ENCODE data around the gene TYRP1. TPM values are rescaled to one million over a fixed set of nuclear protein-coding genes. Genes with fewer than 3 reads are reported as not detected.

The TYRP1 gene
- total and polyA plus RNA-seq, 4 experiments from 2014 or later: not detected

- no peaks in the 10 kb centered on the region for H3K36me3 ChIP-seq (ENCODE audit: insufficient read depth, low read length)
- H3K9me3 ChIP-seq (ENCODE audit: control insufficient read depth in 1 of 2, low read length in 2 of 2): no peaks in the 10 kb centered on the region
- Mint-ChIP-seq H3K27me3 (no peaks in the 10 kb centered on the region), H3K36me3 (no peaks in the 10 kb centered on the region), H3K27ac (no peak overlapping the region), H3K4me1 (no peaks in the 10 kb centered on the region), H3K4me3 (no peak overlapping the region), H3K9me3 (peaks cover 0 to 36% (median 9%) of the 10 kb centered on the region in 8 donors)
- DNase-seq: no peak
- intact Hi-C loops (cut with micrococcal nuclease): no loop called here
- no peak overlapping the region for H3K27ac ChIP-seq (ENCODE audit: low read depth, low read length)
- no peaks in the 10 kb centered on the region for H3K27me3 ChIP-seq (ENCODE audit: insufficient read depth, low read length)
- ChIA-PET CTCF (ENCODE audit: partially characterized antibody) (no interaction called here), POLR2A (ENCODE audit: partially characterized antibody) (no interaction called here)
- H3K4me1 ChIP-seq (ENCODE audit: insufficient read depth, low read length): no peaks in the 10 kb centered on the region
- no peak overlapping the region for H3K4me3 ChIP-seq (ENCODE audit: low read length in 2 of 2)
Measured at GRCh38 chr9:12680341-12680740, 12.8 kb upstream of the TYRP1 start.

DNA sequence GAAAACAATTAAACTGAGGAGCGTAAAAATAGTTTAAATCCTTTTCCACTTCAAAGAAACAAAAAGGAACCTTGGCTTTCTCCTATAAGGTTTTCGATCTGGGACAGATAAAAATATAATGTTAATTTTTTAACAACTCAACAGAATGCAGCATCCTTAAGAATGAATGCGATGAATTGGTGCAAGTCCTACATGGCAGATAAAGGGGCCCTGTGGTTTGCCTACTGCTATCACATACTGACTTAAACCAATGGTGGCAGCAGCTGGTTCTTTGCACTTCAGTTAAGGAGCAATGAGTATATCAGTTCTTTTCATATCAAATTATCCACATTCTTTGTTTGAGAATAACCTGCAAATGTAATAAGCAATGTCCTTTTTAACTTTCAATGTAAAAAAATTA lies 12.4 kb upstream of the TYRP1 start:
- Mint-ChIP-seq H3K27ac (no peak overlapping the region), H3K9me3 (peaks cover 0 to 36% (median 10%) of the 10 kb centered on the region in 8 donors), H3K4me3 (no peak overlapping the region), H3K36me3 (no peaks in the 10 kb centered on the region), H3K4me1 (no peaks in the 10 kb centered on the region), H3K27me3 (no peaks in the 10 kb centered on the region)
- Histone ChIP-seq H3K9me3 (ENCODE audit: control insufficient read depth in 1 of 2, low read length in 2 of 2) (no peaks in the 10 kb centered on the region), H3K4me3 (ENCODE audit: low read length in 2 of 2) (no peak overlapping the region), H3K4me1 (ENCODE audit: insufficient read depth, low read length) (no peaks in the 10 kb centered on the region), H3K27me3 (ENCODE audit: insufficient read depth, low read length) (no peaks in the 10 kb centered on the region), H3K36me3 (ENCODE audit: insufficient read depth, low read length) (no peaks in the 10 kb centered on the region), H3K27ac (ENCODE audit: low read depth, low read length) (no peak overlapping the region)
- intact Hi-C loops (cut with micrococcal nuclease): no loop called here
- CTCF ChIA-PET (ENCODE audit: partially characterized antibody): no interaction called here
- DNase-seq: no peak
- POLR2A ChIA-PET (ENCODE audit: partially characterized antibody): no interaction called here

DNA sequence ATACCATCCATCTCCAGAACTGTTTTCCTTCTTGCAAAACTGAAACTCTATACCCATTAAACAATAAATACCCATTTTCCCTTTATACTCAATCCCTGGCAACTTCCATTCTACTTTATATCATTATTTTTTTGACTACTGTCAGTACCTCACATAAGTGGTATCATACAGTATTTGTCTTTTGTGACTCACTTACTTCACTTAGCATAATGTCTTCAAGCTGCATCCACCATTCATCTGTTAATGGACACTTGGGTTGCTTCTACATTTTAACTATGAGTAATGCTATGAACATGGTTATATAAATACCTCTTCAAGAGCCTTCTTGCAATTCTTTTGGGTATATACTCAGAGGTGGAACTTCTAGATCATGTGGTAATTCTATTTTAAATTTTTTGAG lies 11.6 kb upstream of the TYRP1 start:
- no peaks in the 10 kb centered on the region for H3K4me1 ChIP-seq (ENCODE audit: insufficient read depth, low read length)
- POLR2A ChIA-PET (ENCODE audit: partially characterized antibody): no interaction called here
- Mint-ChIP-seq H3K36me3 (no peaks in the 10 kb centered on the region), H3K27ac (no peak overlapping the region), H3K9me3 (peaks cover 0 to 31% (median 10%) of the 10 kb centered on the region in 8 donors), H3K27me3 (no peaks in the 10 kb centered on the region), H3K4me3 (no peak overlapping the region), H3K4me1 (no peaks in the 10 kb centered on the region)
- H3K36me3 ChIP-seq (ENCODE audit: insufficient read depth, low read length): no peaks in the 10 kb centered on the region
- no peak overlapping the region for H3K4me3 ChIP-seq (ENCODE audit: low read length in 2 of 2)
- intact Hi-C loops (cut with micrococcal nuclease): no loop called here
- H3K27ac ChIP-seq (ENCODE audit: low read depth, low read length): no peak overlapping the region
- no peaks in the 10 kb centered on the region for H3K9me3 ChIP-seq (ENCODE audit: control insufficient read depth in 1 of 2, low read length in 2 of 2)
- no peak for DNase-seq
- CTCF ChIA-PET (ENCODE audit: partially characterized antibody): no interaction called here
- H3K27me3 ChIP-seq (ENCODE audit: insufficient read depth, low read length): no peaks in the 10 kb centered on the region

DNA sequence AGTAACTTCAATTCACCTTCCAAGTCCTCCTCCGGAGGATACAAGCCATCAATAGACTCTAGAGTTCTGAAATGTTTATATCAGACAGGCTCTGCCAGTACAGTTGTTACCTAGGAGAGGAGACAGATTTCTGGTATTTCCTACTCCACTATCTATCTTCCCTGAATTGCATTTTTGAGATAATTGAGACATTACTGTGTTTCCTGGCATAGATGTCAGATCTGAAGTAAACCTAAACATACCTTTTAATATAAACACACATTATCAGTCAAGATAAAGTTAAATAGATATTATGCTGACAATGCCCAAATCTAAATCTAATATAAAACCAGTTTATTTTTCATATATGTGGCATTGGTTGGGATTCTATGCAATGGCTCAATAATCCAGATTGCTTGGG lies 8.2 kb upstream of the TYRP1 start:
- Mint-ChIP-seq H3K4me3 (no peak overlapping the region), H3K27ac (no peak overlapping the region), H3K4me1 (no peaks in the 10 kb centered on the region), H3K9me3 (peaks cover 2 to 23% (median 10%) of the 10 kb centered on the region in 8 donors), H3K36me3 (no peaks in the 10 kb centered on the region), H3K27me3 (no peaks in the 10 kb centered on the region)
- no peak for DNase-seq
- Histone ChIP-seq H3K36me3 (ENCODE audit: insufficient read depth, low read length) (no peaks in the 10 kb centered on the region), H3K27me3 (ENCODE audit: insufficient read depth, low read length) (no peaks in the 10 kb centered on the region), H3K27ac (ENCODE audit: low read depth, low read length) (no peak overlapping the region), H3K9me3 (ENCODE audit: control insufficient read depth in 1 of 2, low read length in 2 of 2) (no peaks in the 10 kb centered on the region), H3K4me1 (ENCODE audit: insufficient read depth, low read length) (no peaks in the 10 kb centered on the region), H3K4me3 (ENCODE audit: low read length in 2 of 2) (no peak overlapping the region)
- POLR2A ChIA-PET (ENCODE audit: partially characterized antibody): no interaction called here
- intact Hi-C loops (cut with micrococcal nuclease): no loop called here
- CTCF ChIA-PET (ENCODE audit: partially characterized antibody): no interaction called here

GRCh38 chr9:12689233-12689632 lies 4.0 kb upstream of the TYRP1 start:
- H3K4me3 Mint-ChIP-seq: no peak overlapping the region
- H3K27me3 Mint-ChIP-seq: no peaks in the 10 kb centered on the region
- Histone ChIP-seq H3K4me1 (ENCODE audit: insufficient read depth, low read length) (no peaks in the 10 kb centered on the region), H3K36me3 (ENCODE audit: insufficient read depth, low read length) (no peaks in the 10 kb centered on the region), H3K27me3 (ENCODE audit: insufficient read depth, low read length) (no peaks in the 10 kb centered on the region), H3K27ac (ENCODE audit: low read depth, low read length) (no peak overlapping the region), H3K4me3 (ENCODE audit: low read length in 2 of 2) (no peak overlapping the region), H3K9me3 (ENCODE audit: control insufficient read depth in 1 of 2, low read length in 2 of 2) (no peaks in the 10 kb centered on the region)
- no peaks in the 10 kb centered on the region for H3K36me3 Mint-ChIP-seq
- H3K4me1 Mint-ChIP-seq: no peaks in the 10 kb centered on the region
- intact Hi-C loops (cut with micrococcal nuclease): no loop called here
- no peak for DNase-seq
- CTCF ChIA-PET (ENCODE audit: partially characterized antibody): no interaction called here
- H3K27ac Mint-ChIP-seq: no peak overlapping the region
- H3K9me3 Mint-ChIP-seq: peaks cover 2 to 25% (median 11%) of the 10 kb centered on the region in 8 donors
- POLR2A ChIA-PET (ENCODE audit: partially characterized antibody): no interaction called here

GRCh38 chr9:12694013-12694412 lies 828 bp downstream of the TYRP1 start:
- no peaks in the 10 kb centered on the region for H3K27me3 Mint-ChIP-seq
- peaks cover 2 to 31% (median 10%) of the 10 kb centered on the region in 8 donors for H3K9me3 Mint-ChIP-seq
- CTCF ChIA-PET (ENCODE audit: partially characterized antibody): no interaction called here
- H3K27ac Mint-ChIP-seq: no peak overlapping the region
- no peaks in the 10 kb centered on the region for H3K36me3 Mint-ChIP-seq
- H3K27me3 ChIP-seq (ENCODE audit: insufficient read depth, low read length): no peaks in the 10 kb centered on the region
- no peaks in the 10 kb centered on the region for H3K4me1 ChIP-seq (ENCODE audit: insufficient read depth, low read length)
- no peaks in the 10 kb centered on the region for H3K36me3 ChIP-seq (ENCODE audit: insufficient read depth, low read length)
- no peaks in the 10 kb centered on the region for H3K4me1 Mint-ChIP-seq
- no peak overlapping the region for H3K4me3 ChIP-seq (ENCODE audit: low read length in 2 of 2)
- peaks cover 0 to 6% of the 10 kb centered on the region in 2 donors for H3K9me3 ChIP-seq (ENCODE audit: control insufficient read depth in 1 of 2, low read length in 2 of 2)
- POLR2A ChIA-PET (ENCODE audit: partially characterized antibody): no interaction called here
- H3K4me3 Mint-ChIP-seq: no peak overlapping the region
- DNase-seq: no peak
- intact Hi-C loops (cut with micrococcal nuclease): no loop called here
- H3K27ac ChIP-seq (ENCODE audit: low read depth, low read length): no peak overlapping the region

DNA sequence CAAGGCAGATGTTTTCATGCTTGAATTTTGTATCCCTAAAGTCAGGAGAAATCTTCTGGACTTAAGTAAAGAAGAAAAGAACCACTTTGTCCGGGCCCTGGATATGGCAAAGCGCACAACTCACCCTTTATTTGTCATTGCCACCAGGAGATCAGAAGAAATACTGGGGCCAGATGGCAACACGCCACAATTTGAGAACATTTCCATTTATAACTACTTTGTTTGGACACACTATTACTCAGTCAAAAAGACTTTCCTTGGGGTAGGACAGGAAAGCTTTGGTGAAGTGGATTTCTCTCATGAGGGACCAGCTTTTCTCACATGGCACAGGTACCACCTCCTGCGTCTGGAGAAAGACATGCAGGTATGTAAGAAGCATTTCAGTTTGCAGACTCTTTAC lies 2.3 kb downstream of the TYRP1 start:
- H3K4me3 ChIP-seq (ENCODE audit: low read length in 2 of 2): no peak overlapping the region
- H3K4me1 Mint-ChIP-seq: no peaks in the 10 kb centered on the region
- H3K36me3 ChIP-seq (ENCODE audit: insufficient read depth, low read length): no peaks in the 10 kb centered on the region
- H3K27me3 Mint-ChIP-seq: no peaks in the 10 kb centered on the region
- H3K9me3 Mint-ChIP-seq: peaks cover 0 to 35% (median 7%) of the 10 kb centered on the region in 8 donors
- no peaks in the 10 kb centered on the region for H3K4me1 ChIP-seq (ENCODE audit: insufficient read depth, low read length)
- peaks cover 0 to 6% of the 10 kb centered on the region in 2 donors for H3K9me3 ChIP-seq (ENCODE audit: control insufficient read depth in 1 of 2, low read length in 2 of 2)
- intact Hi-C loops (cut with micrococcal nuclease): no loop called here
- no peak overlapping the region for H3K27ac ChIP-seq (ENCODE audit: low read depth, low read length)
- no peaks in the 10 kb centered on the region for H3K36me3 Mint-ChIP-seq
- no peak overlapping the region for H3K4me3 Mint-ChIP-seq
- no peak overlapping the region for H3K27ac Mint-ChIP-seq
- H3K27me3 ChIP-seq (ENCODE audit: insufficient read depth, low read length): no peaks in the 10 kb centered on the region
- CTCF ChIA-PET (ENCODE audit: partially characterized antibody): no interaction called here
- POLR2A ChIA-PET (ENCODE audit: partially characterized antibody): no interaction called here
- DNase-seq: no peak
